ENCODE results near the gene RPH3AL. TPM values are rescaled to one million over a fixed set of nuclear protein-coding genes. Genes with fewer than 3 reads are reported as not detected.
"Not testable (repeated sequence)": the region's sequence is repeated elsewhere in the genome, so short reads cannot be mapped to it uniquely, and the experiment has no call there.

The RPH3AL gene
- total and polyA plus RNA-seq, 10 donors, result 4.8 to 182 (median 49.1) TPM

DNA sequence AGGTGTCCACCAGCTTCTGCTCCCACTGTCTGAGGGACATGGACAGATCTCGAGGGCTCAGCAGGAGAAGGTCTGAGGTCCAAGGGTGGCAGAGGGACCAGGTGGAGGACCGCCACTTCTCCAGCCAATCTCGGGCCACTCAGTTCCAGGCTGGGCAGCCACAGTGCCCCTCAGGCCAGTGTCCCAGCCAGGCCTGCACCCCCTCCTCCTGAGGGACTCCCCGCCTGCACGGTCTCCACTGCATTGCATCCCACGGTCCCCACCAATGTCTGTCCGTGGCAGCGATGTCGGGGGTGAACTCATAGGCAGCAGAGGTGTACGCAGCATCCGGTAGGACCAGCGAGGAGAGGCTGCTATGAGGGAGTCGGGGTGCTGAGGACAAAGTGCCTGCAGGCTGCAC is 107.0 kb downstream of the RPH3AL start:
- no peaks in the 10 kb centered on the region for H3K9me3 ChIP-seq
- peaks cover 0 to 22% (median 7%) of the 10 kb centered on the region in 6 donors for H3K36me3 ChIP-seq
- H3K4me1 ChIP-seq, result peaks cover 0 to 18% (median 12%) of the 10 kb centered on the region in 6 donors
- H3K4me3 ChIP-seq, result no peak overlapping the region
- intact Hi-C loops (cut with DNase I; ENCODE audit: low total_unique reads), result no loop called here
- peak; percentile 41 for DNase-seq
- no peak overlapping the region for H3K27ac ChIP-seq
- H3K27me3 ChIP-seq (replicated peaks in 1 of 7), result no peaks in the 10 kb centered on the region
- WGBS, 5 donors, result 87 to 98% (median 92%) methylated on average over 12 to 13 of the region's 13 CpGs
- TF ChIP-seq POLR2A (IDR thresholded peaks at IDR 0.05) (no peak), POLR2AphosphoS5 (IDR thresholded peaks at IDR 0.05) (no peak), CTCF (IDR thresholded peaks at IDR 0.05 in 8 of 11, conservative IDR thresholded peaks at IDR 0.05 in 3 of 11) (no peak)

DNA sequence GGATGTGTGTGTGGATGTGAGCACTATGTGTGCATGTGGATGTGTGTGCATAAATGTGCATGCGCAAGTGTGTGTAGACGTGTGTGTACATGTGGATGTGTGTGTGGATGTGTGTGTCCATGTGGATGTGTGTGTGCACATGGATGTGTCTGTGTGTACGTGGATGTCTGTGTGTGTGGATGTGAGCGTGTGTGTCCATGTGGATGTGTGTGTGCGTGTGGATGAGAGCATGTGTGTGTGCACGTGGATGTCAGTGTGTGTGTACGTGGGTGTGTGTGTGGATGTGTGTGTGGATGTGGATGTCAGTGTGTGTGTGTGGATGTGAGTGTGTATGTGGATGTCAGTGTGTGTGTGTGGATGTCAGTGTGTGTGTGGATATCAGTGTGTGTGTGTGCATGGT is 107.6 kb downstream of the RPH3AL start:
- H3K36me3 ChIP-seq, result peaks cover 0 to 22% (median 7%) of the 10 kb centered on the region in 6 donors
- peaks cover 0 to 18% (median 12%) of the 10 kb centered on the region in 6 donors for H3K4me1 ChIP-seq
- no peak overlapping the region for H3K4me3 ChIP-seq
- intact Hi-C loops (cut with DNase I; ENCODE audit: low total_unique reads), result no loop called here
- H3K27me3 ChIP-seq (replicated peaks in 1 of 7), result no peaks in the 10 kb centered on the region
- no peak overlapping the region for H3K27ac ChIP-seq
- TF ChIP-seq CTCF (IDR thresholded peaks at IDR 0.05 in 8 of 11, conservative IDR thresholded peaks at IDR 0.05 in 3 of 11), result no peak
- no peak for TF ChIP-seq POLR2A (IDR thresholded peaks at IDR 0.05)
- no peak for TF ChIP-seq POLR2AphosphoS5 (IDR thresholded peaks at IDR 0.05)
- no peaks in the 10 kb centered on the region for H3K9me3 ChIP-seq
- DNase-seq, result peak; percentile 14
- WGBS, 5 donors, result 96 to 98% (median 97%) methylated on average over 7 of the region's 7 CpGs

DNA sequence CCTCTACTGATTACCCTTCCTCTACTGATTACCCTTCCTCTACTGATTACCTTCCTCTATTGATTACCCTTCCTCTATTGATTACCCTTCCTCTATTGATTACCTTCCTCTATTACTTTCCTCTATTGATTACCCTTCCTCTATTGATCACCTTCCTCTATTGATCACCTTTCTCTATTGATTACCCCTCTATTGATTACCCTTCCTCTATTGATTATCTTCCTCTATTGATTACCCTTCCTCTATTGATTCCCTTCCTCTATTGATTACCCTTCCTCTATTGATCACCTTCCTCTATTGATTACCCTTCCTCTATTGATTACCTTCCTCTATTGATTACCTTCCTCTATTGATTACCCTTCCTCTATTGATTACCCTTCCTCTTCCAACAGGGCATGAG is 108.7 kb downstream of the RPH3AL start:
- peaks cover 0 to 22% (median 7%) of the 10 kb centered on the region in 6 donors for H3K36me3 ChIP-seq
- H3K9me3 ChIP-seq; intact Hi-C loops (cut with DNase I; ENCODE audit: low total_unique reads); H3K4me3 ChIP-seq; H3K27me3 ChIP-seq (replicated peaks in 1 of 7); DNase-seq; H3K27ac ChIP-seq: not testable (repeated sequence)
- peaks cover 0 to 18% (median 12%) of the 10 kb centered on the region in 6 donors for H3K4me1 ChIP-seq

DNA sequence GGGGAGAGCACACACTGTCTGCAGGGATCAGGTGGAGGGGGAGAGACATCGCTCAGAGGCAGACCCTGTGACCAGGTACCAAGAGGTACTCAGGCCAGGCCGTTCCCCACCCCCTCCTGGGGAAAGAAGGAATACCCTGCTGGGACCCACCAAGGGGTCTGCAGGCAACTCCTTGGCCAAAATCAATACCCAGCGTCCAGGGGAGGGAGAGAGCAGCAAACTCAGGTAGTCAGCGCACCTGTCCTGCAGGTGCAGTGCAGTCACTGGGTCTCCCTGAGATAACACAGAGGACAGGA is 113.7 kb downstream of the RPH3AL start:
- DNase-seq, result no peak
- no peaks in the 10 kb centered on the region for H3K27me3 ChIP-seq (replicated peaks in 1 of 7)
- no peak overlapping the region for H3K27ac ChIP-seq
- TF ChIP-seq POLR2A (IDR thresholded peaks at IDR 0.05), result no peak
- TF ChIP-seq POLR2AphosphoS5 (IDR thresholded peaks at IDR 0.05), result no peak
- TF ChIP-seq CTCF (IDR thresholded peaks at IDR 0.05 in 8 of 11, conservative IDR thresholded peaks at IDR 0.05 in 3 of 11), result no peak
- intact Hi-C loops (cut with DNase I; ENCODE audit: low total_unique reads), result no loop called here
- H3K9me3 ChIP-seq, result no peaks in the 10 kb centered on the region
- WGBS, 5 donors, result 71 to 93% (median 90%) methylated on average over 4 of the region's 4 CpGs
- H3K4me3 ChIP-seq, result no peak overlapping the region
- H3K4me1 ChIP-seq, result peaks cover 0 to 10% (median 4%) of the 10 kb centered on the region in 6 donors
- peaks cover 0 to 17% (median 0%) of the 10 kb centered on the region in 6 donors for H3K36me3 ChIP-seq
